GM10266 (cell line): Measurements from ENCODE around the gene INPP5B.

ENCODE experiments used
- DNase-seq: peaks from one replicate; pipeline ENCODE4 v3.0.0; 2012; ENCODE audit errors: extremely low spot score
- TF ChIP-seq, protein P1 (sequence below): IDR thresholded peaks from 2 replicates; pipeline ENCODE4 v1.5.1; 2012; ENCODE audit warnings: mild to moderate bottlenecking, low read depth; ENCODE audit not compliant: control insufficient read depth, insufficient read depth; ENCODE audit errors: missing control alignments

INPP5B gene

DNA sequence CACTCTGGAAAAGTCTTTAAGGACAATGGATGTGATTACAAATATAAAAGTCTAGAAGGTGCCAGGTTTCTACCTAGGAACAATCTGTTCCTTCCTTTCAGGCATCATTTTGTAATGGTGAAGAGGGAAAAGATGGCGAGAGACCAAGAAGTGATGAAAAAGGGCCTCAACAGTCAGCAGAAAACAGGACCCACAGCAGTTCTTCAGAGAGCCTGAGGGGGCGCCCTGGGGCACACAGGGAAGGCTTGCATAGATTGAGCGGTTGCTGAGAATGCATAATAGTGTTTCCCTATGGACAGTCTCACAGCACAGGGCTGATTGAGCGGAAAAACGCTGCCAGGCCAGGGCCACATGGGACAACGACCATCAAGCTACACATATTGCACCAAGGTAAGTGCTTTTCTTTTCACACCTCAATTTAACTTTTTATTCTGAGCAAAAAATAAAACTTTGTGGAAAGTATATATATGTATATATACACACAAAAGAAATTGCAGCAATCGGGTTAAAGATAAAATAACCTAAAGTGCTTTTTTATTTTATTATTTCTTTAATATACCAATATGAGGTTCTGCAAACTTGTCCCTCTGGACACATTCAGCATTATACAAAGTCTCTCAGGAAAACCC lies 135.7 kb downstream of the INPP5B start:
- DNase-seq: peak; percentile 76
- TF ChIP-seq, protein P1, sequence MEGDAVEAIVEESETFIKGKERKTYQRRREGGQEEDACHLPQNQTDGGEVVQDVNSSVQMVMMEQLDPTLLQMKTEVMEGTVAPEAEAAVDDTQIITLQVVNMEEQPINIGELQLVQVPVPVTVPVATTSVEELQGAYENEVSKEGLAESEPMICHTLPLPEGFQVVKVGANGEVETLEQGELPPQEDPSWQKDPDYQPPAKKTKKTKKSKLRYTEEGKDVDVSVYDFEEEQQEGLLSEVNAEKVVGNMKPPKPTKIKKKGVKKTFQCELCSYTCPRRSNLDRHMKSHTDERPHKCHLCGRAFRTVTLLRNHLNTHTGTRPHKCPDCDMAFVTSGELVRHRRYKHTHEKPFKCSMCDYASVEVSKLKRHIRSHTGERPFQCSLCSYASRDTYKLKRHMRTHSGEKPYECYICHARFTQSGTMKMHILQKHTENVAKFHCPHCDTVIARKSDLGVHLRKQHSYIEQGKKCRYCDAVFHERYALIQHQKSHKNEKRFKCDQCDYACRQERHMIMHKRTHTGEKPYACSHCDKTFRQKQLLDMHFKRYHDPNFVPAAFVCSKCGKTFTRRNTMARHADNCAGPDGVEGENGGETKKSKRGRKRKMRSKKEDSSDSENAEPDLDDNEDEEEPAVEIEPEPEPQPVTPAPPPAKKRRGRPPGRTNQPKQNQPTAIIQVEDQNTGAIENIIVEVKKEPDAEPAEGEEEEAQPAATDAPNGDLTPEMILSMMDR: peak; percentile 78
